H4 (cell line): ENCODE data around the gene DNAI2. TPM values are rescaled to one million over a fixed set of nuclear protein-coding genes. Genes with fewer than 3 reads are reported as not detected.

ENCODE experiments used
- DNase-seq: peaks from one replicate; pipeline ENCODE4 v3.0.0-alpha.2; 2015; ENCODE audit warnings: low spot score
- total RNA-seq: library from RNA; depleted of rRNA; stranded (reverse); fragments of >200 nt; shearing (Covaris generic); gene quantifications from 2 replicates; pipeline ENCODE4 v1.2.3, GENCODE V29; 2014; rRNA removed

DNAI2 gene
- total RNA-seq, 1 experiment from 2014 or later: not detected

DNA sequence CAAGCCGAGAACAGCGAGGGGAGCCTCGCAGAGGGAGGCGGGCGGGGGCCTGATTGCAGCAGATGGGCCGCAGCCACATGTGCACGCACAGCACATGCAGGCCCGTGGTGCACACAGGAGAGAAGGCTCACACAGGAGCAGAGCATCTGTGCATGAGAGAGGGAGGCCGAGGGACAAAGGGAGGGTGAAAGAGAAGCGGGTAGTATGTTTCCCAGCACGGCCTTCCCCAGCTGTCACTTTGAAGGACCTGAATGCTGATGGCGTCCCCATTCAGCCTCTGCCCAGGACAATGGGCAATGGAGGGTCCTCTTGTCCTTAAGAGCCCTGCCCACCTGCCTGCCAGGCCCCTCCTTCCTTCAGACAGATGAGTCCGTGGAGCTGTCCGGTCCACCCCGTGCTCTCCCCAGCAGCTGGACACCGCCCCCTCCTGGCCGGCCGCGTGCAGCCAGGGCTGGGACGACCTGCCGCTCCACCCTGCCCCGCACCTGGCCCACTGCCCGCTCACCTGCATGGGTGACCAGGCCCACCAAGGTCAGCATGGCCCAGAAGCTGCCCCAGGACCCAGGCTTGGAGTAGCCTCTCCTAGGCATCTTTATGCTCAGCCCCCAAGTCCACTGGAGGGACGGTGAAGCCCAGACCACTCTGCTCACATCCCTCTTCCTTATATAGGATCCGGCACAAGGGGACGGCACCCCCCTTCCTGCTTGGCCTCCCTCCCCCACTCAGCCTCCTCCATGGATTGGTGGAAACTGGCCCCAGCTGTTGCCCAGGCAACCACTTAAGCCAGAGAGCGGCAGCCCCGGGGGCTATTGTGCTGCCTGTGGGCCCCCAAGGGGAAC lies 87.4 kb downstream of the DNAI2 start, which contains the start of gene BTBD17:
Gene BTBD17 (minus strand): TSS at position 639 of the 839 bp plus-strand sequence. CDS start 49 bp downstream, at position 590.
- DNase-seq: no peak

DNA sequence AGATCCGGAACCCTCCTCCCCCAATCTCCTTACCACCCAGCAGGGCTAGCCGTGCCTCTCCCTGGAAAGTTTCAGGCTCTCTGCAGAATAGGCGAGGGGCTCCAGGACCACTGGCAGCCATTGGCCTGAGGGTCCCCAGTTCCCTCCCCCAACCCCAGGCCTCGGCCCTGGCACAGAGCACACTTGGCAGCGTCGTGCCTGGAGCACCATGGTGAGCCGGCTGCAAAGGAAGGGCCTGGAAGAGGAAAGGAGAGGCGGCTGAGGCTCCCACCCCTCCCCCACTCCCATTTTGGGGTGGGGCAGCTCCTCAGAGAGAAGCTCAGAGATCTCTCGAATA lies 88.0 kb downstream of the DNAI2 start:
- DNase-seq: no peak

DNA sequence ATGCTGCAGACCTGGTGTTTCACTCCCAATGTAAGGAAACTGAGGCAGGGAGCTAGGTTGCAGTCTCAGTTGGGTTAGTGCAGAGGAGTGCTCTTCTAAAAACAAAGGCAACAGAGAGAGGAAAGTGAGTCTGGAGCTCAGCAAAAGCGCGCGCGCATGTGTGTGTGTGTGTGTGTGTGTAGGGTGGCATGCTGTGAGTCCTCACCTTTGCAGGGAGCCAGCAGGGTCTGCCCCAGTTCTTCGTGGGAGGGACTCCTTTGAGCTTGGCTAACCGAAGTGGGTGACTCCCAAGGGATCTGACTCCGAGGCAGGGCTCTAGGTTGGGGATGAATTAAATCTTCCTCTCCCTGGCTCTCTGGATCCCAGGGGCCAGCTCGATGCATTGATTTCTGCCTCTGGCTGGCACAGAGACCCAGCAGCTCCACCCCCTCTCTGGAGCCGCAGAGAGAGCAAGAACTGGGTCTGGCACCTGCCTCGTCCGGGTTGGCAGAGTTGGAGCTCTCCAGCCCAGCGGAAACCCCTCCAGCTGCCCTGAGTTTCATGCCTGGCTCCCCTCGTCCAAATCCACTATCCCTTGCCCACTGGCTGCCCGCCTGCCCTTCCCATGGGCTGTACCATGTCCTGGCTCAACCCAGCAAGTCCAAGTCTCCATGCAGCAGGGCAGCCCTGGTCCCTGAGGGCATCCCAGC lies 88.9 kb downstream of the DNAI2 start:
- no peak for DNase-seq

Other genes with a start within 250 kb of the DNAI2 start
- gene RPL38, start 70.6 kb upstream of the DNAI2 start, total RNA-seq: 583 and 762 TPM in 2 replicates
- 3.0 and 9.3 TPM in 2 replicates for gene TTYH2, start 60.7 kb upstream of the DNAI2 start, total RNA-seq
- not detected in 2 replicates for gene KIF19, start 52.0 kb downstream of the DNAI2 start, total RNA-seq
- gene BTBD17, start 87.6 kb downstream of the DNAI2 start, total RNA-seq: not detected in 2 replicates
- gene GPR142, start 93.3 kb downstream of the DNAI2 start, total RNA-seq: not detected in 2 replicates
- 63.4 and 78.9 TPM in 2 replicates for gene GPRC5C, start 157.9 kb downstream of the DNAI2 start, total RNA-seq
- not detected in 2 replicates for gene CD300A, start 192.4 kb downstream of the DNAI2 start, total RNA-seq